Measurements from ENCODE around the gene MYRIP. TPM values are rescaled to one million over a fixed set of nuclear protein-coding genes. Genes with fewer than 3 reads are reported as not detected.

Gene MYRIP
- total and polyA plus RNA-seq, 4 donors: 0.98 to 11.7 (median 6.8) TPM

DNA sequence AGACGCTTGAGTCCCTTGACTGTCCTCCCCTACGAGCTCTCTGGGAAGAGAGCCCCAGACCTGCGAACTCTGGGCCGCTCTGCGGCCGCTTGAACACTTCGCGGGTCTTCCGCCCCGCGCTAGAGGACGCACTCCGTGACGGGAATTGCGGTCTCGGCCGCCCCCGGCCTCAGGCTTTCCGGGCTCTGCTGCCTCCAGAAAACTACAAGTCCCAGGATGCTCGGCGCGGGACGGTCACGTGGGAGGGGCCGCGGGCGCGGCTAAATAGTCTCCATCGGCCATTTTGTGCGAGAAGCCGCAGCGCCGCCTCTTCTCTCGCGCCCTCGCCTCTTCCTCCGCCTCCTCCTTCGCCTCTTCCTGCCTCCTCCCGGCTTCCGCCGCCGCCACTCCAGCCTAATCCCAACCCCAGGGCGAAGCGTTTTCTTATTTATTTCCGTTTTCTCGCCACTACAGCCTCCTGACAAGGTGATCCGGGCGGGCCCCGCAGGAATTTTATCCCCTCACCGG, 500.1 kb downstream of the MYRIP start, which contains the start of gene EIF1B (continued):
- peak; percentile 35 for TF ChIP-seq FOXA1 (IDR thresholded peaks at IDR 0.05)
- no peak for TF ChIP-seq RXRA (IDR thresholded peaks at IDR 0.05)
- peak; percentile 33 for TF ChIP-seq FOXA2 (IDR thresholded peaks at IDR 0.05)
- TF ChIP-seq YY1 (IDR thresholded peaks at IDR 0.05): peak; percentile 99
- peak; percentile 2 to 25 for TF ChIP-seq HNF4A (conservative IDR thresholded peaks at IDR 0.05)
- TF ChIP-seq, protein P1, sequence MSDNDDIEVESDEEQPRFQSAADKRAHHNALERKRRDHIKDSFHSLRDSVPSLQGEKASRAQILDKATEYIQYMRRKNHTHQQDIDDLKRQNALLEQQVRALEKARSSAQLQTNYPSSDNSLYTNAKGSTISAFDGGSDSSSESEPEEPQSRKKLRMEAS (IDR thresholded peaks at IDR 0.05): peak; percentile 27
- no peak for TF ChIP-seq NR2F2 (IDR thresholded peaks at IDR 0.05)
- TF ChIP-seq HNF4G (IDR thresholded peaks at IDR 0.05): no peak
- TF ChIP-seq, protein P2, sequence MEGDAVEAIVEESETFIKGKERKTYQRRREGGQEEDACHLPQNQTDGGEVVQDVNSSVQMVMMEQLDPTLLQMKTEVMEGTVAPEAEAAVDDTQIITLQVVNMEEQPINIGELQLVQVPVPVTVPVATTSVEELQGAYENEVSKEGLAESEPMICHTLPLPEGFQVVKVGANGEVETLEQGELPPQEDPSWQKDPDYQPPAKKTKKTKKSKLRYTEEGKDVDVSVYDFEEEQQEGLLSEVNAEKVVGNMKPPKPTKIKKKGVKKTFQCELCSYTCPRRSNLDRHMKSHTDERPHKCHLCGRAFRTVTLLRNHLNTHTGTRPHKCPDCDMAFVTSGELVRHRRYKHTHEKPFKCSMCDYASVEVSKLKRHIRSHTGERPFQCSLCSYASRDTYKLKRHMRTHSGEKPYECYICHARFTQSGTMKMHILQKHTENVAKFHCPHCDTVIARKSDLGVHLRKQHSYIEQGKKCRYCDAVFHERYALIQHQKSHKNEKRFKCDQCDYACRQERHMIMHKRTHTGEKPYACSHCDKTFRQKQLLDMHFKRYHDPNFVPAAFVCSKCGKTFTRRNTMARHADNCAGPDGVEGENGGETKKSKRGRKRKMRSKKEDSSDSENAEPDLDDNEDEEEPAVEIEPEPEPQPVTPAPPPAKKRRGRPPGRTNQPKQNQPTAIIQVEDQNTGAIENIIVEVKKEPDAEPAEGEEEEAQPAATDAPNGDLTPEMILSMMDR (IDR thresholded peaks at IDR 0.05; ENCODE audit: low read depth, low read length, missing input control): peak; percentile 86

Small RNA genes within 50 kb of the gene (small RNA-seq; reads per million reads assigned to genes)
- gene RF00264: not detected
- not detected for gene RN7SL411P
- gene RNU4-56P: not detected

All from liver (tissue), 6 donors.